Astrocyte (in vitro differentiated cells and primary cell): ENCODE results near the gene ANO6. TPM values are rescaled to one million over a fixed set of nuclear protein-coding genes. Genes with fewer than 3 reads are reported as not detected.
"Not testable (repeated sequence)": the region's sequence is repeated elsewhere in the genome, so short reads cannot be mapped to it uniquely, and the experiment has no call there.

Source experiments
- DNase-seq: peaks from one replicate; pipeline ENCODE4 v3.0.0-alpha.2; 2010; ENCODE audit warnings: low read depth
- FAIRE-seq: peaks from 2 replicates; lab custom pipeline; 2011; peaks lifted over from hg19 to GRCh38; lab: Jason Lieb, UNC
- H2AFZ ChIP-seq: 2 replicates; pipeline ENCODE4 v1.6.0; 2012; ENCODE audit warnings: low read depth, low read length, inconsistent platforms
- H3K27ac ChIP-seq: 2 replicates; pipeline ENCODE4 v1.5.1; 2011; ENCODE audit warnings: low read depth, low read length, inconsistent platforms
- H3K27me3 ChIP-seq: 2 replicates; pipeline ENCODE4 v1.6.0; 2011; ENCODE audit warnings: low read length, inconsistent platforms; ENCODE audit not compliant: insufficient read depth
- H3K36me3 ChIP-seq: 2 replicates; pipeline ENCODE4 v1.5.1; 2011; ENCODE audit warnings: low read length, inconsistent platforms; ENCODE audit not compliant: insufficient read depth
- H3K4me1 ChIP-seq: 2 replicates; pipeline ENCODE4 v1.5.1; 2011; ENCODE audit warnings: low read length, inconsistent platforms; ENCODE audit not compliant: insufficient read depth
- H3K4me2 ChIP-seq: 2 replicates; pipeline ENCODE4 v1.6.0; 2012; ENCODE audit warnings: low read length, inconsistent platforms
- H3K4me3 ChIP-seq: 2 replicates; pipeline ENCODE4 v1.5.1; 2011; ENCODE audit warnings: low read depth, mild to moderate bottlenecking, low read length, inconsistent platforms; ENCODE audit not compliant: insufficient read depth
- H3K79me2 ChIP-seq: 2 replicates; pipeline ENCODE4 v1.6.0; 2012; ENCODE audit warnings: mild to moderate bottlenecking, low read length, inconsistent platforms; ENCODE audit not compliant: insufficient read depth
- H3K9ac ChIP-seq: 2 replicates; pipeline ENCODE4 v1.6.0; 2012; ENCODE audit warnings: mild to moderate bottlenecking, low read length, inconsistent platforms
- H3K9me3 ChIP-seq: 2 replicates; pipeline ENCODE4 v1.5.1; 2012; ENCODE audit warnings: low read depth, mild to moderate bottlenecking, low read length, inconsistent platforms; ENCODE audit not compliant: insufficient read depth
- H4K20me1 ChIP-seq: 2 replicates; pipeline ENCODE4 v1.6.0; 2012; ENCODE audit warnings: low read length, inconsistent platforms; ENCODE audit not compliant: insufficient read depth
- H3K27ac Mint-ChIP-seq: one replicate; pipeline ENCODE4 v1.8.0; 2021; ENCODE audit warnings: mild to moderate bottlenecking, mixed read lengths; ENCODE audit not compliant: unreplicated experiment
- H3K27me3 Mint-ChIP-seq: one replicate; pipeline ENCODE4 v1.8.0; 2021; ENCODE audit warnings: low read depth, mixed read lengths; ENCODE audit not compliant: unreplicated experiment
- H3K36me3 Mint-ChIP-seq: one replicate; pipeline ENCODE4 v1.8.0; 2021; ENCODE audit warnings: low read depth, mixed read lengths; ENCODE audit not compliant: unreplicated experiment
- H3K4me1 Mint-ChIP-seq: one replicate; pipeline ENCODE4 v1.8.0; 2021; ENCODE audit warnings: low read depth, mixed read lengths; ENCODE audit not compliant: unreplicated experiment
- H3K4me3 Mint-ChIP-seq: one replicate; pipeline ENCODE4 v1.8.0; 2021; ENCODE audit warnings: mild to moderate bottlenecking, moderate library complexity, mixed read lengths; ENCODE audit not compliant: unreplicated experiment
- H3K9me3 Mint-ChIP-seq: one replicate; pipeline ENCODE4 v1.8.0; 2021; ENCODE audit warnings: mild to moderate bottlenecking, mixed read lengths; ENCODE audit not compliant: unreplicated experiment
- EZH2 ChIP-seq: IDR thresholded peaks from 2 replicates; pipeline ENCODE4 v1.6.1; 2012; ENCODE audit warnings: mild to moderate bottlenecking, low read length, inconsistent platforms; ENCODE audit not compliant: insufficient read depth
- total RNA-seq: library from RNA; stranded (reverse); gene quantifications from 2 replicates; pipeline ENCODE4 v1.2.1, GENCODE V29; 2021
- TF ChIP-seq, protein P1 (sequence below): IDR thresholded peaks from 2 replicates; pipeline ENCODE4 v1.5.1; 2011; ENCODE audit warnings: low read depth, mild to moderate bottlenecking, inconsistent platforms, low read length, moderate library complexity; ENCODE audit not compliant: insufficient read depth

The ANO6 gene
- total RNA-seq, 1 donor from 2014 or later: 113 TPM

DNA sequence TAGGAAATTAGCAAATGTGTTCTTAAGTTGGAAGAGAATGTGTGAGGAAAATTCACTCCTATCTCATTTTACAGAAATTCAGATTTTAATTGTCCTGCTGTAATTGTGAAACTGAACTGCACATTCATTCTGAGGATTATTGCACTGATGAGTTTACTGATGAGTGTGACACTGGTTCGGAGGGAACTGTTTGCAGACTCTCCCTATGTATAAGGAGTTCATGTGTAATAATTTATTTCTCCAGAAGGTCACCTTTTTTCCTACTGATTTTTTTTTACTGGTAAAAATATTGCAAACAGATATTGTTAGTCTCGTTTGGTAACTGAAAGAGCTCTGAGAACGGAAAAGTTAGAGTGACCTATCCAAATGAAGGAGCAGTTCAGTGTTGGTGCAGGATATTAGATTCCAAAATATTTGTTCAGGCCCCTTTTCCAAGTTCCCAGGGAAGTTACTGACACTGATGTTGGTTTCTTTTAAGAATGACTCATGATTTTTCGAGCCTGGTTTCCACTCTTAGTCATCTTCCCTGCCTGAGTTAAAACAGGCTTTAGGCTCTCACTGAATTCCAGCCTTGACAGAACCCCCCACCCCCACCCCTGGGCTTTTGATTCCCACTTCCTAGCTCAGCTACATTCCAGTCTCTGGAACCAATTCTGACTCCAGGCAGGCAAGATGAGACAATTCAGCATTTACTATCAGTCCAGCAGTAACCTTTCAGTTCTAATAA is 18.4 kb downstream of the ANO6 start:
- Histone ChIP-seq H3K4me1 (peaks cover 50% of the 10 kb centered on the region), H3K36me3 (no peaks in the 10 kb centered on the region), H3K27me3 (no peaks in the 10 kb centered on the region), H4K20me1 (no peaks in the 10 kb centered on the region), H3K4me3 (peak overlapping the region; percentile 36), H3K9me3 (no peaks in the 10 kb centered on the region), H3K4me2 (peak overlapping the region; percentile 78), H3K27ac (peak overlapping the region; percentile 97), H3K9ac (peak overlapping the region; percentile 86), H2AFZ (no peak overlapping the region), H3K79me2 (peaks cover 63% of the 10 kb centered on the region)
- Mint-ChIP-seq H3K27me3 (no peaks in the 10 kb centered on the region), H3K9me3 (peaks cover 4% of the 10 kb centered on the region), H3K27ac (peak overlapping the region; percentile 100), H3K36me3 (peaks cover 5% of the 10 kb centered on the region), H3K4me1 (peaks cover 62% of the 10 kb centered on the region), H3K4me3 (peak overlapping the region; percentile 67)
- no peak for TF ChIP-seq EZH2
- TF ChIP-seq, protein P1, sequence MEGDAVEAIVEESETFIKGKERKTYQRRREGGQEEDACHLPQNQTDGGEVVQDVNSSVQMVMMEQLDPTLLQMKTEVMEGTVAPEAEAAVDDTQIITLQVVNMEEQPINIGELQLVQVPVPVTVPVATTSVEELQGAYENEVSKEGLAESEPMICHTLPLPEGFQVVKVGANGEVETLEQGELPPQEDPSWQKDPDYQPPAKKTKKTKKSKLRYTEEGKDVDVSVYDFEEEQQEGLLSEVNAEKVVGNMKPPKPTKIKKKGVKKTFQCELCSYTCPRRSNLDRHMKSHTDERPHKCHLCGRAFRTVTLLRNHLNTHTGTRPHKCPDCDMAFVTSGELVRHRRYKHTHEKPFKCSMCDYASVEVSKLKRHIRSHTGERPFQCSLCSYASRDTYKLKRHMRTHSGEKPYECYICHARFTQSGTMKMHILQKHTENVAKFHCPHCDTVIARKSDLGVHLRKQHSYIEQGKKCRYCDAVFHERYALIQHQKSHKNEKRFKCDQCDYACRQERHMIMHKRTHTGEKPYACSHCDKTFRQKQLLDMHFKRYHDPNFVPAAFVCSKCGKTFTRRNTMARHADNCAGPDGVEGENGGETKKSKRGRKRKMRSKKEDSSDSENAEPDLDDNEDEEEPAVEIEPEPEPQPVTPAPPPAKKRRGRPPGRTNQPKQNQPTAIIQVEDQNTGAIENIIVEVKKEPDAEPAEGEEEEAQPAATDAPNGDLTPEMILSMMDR: no peak
- DNase-seq: peak; percentile 98
- peak; percentile 80 for FAIRE-seq

DNA sequence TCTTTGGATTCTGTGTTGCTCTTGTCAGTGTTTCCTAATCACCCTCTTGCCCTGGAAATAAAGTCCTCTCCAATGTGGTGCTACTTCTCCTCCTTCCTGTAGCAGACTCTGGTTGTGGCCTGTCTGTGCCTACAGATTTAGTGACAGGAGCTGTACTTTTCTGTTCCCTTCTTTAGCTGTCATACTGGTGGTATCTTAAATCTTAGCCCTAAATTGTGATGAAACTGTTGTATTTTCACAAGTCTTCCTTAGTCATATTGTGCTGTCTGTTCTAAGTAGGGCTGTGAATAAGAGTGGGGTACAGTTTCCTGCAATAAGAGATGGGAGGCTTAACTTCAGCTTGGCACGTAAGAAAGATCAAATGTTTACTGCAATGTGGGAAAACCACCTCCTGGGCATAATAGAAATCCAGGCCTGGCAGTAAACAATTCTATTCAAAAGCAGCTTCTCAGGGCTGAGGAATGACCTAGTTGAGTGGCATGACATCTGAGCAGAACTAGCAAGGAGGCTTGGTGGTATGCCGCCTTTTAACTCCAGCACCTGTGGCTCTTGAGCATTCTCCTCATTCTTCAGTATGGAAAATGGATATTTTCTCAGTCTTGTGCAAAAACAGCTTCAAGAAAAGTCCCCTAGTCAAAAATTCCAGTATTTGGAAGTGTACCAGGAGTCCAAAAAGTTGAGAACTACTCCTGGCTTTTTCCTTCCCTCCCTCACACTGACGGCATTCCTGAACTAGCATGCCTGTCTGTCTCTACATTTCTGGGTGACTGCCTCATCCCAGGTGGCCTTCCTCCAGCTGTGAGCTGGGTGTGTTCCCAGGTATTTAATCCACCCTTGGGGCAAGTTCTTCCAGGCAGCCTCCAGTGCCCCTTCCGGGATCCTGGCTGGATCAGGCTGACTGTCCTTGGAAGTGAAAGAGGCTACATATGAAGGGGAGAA is 19.5 kb downstream of the ANO6 start:
- DNase-seq (peak; percentile 82), FAIRE-seq (no peak)
- peaks cover 50% of the 10 kb centered on the region for H3K4me1 ChIP-seq
- H3K9ac ChIP-seq: peak overlapping the region; percentile 86
- H3K27me3 ChIP-seq: no peaks in the 10 kb centered on the region
- Mint-ChIP-seq H3K4me1 (peaks cover 67% of the 10 kb centered on the region), H3K9me3 (peaks cover 4% of the 10 kb centered on the region), H3K27ac (peak overlapping the region; percentile 100), H3K36me3 (peaks cover 2% of the 10 kb centered on the region), H3K27me3 (no peaks in the 10 kb centered on the region), H3K4me3 (peak overlapping the region; percentile 67)
- H3K36me3 ChIP-seq: no peaks in the 10 kb centered on the region
- H3K27ac ChIP-seq: peak overlapping the region; percentile 97
- no peak for TF ChIP-seq EZH2
- peaks cover 60% of the 10 kb centered on the region for H3K79me2 ChIP-seq
- no peak overlapping the region for H2AFZ ChIP-seq
- H3K4me2 ChIP-seq: peak overlapping the region; percentile 78
- H3K9me3 ChIP-seq: no peaks in the 10 kb centered on the region
- peak overlapping the region; percentile 36 for H3K4me3 ChIP-seq
- H4K20me1 ChIP-seq: no peaks in the 10 kb centered on the region

DNA sequence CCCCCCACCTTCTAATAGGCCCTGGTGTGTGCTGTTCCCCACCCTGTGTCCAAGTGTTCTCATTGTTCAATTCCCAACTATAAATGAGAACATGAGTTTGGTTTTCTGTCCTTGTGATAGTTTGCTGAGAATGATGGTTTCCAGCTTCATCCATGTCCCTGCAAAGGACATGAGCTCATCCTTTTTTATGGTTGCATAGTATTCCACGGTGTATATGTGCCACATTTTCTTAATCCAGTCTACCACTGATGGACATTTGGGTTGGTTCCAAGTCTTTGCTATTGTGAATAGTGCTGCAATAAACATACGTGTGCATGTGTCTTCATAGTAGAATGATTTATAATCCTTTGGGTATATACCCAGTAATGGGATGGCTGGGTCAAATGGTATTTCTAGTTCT is 20.5 kb downstream of the ANO6 start:
- not testable (repeated sequence) for H3K36me3 Mint-ChIP-seq
- H3K27ac Mint-ChIP-seq: peak overlapping the region; percentile 70

More for the DNA sequence above, 20.5 kb downstream of the ANO6 start:
- not testable (repeated sequence) for FAIRE-seq, H3K4me2 ChIP-seq, H3K9me3 Mint-ChIP-seq, H3K4me3 ChIP-seq, H3K36me3 ChIP-seq, H3K9ac ChIP-seq, H3K27me3 Mint-ChIP-seq, H2AFZ ChIP-seq, H3K4me3 Mint-ChIP-seq, DNase-seq, H3K9me3 ChIP-seq, H3K27me3 ChIP-seq, H4K20me1 ChIP-seq
- Histone ChIP-seq H3K4me1 (peaks cover 44% of the 10 kb centered on the region), H3K27ac (peak overlapping the region; percentile 97), H3K79me2 (peaks cover 58% of the 10 kb centered on the region)
- H3K4me1 Mint-ChIP-seq: peaks cover 77% of the 10 kb centered on the region
